ENCODE measurements around the gene SLC9B1.

- TF ChIP-seq, protein P1, sequence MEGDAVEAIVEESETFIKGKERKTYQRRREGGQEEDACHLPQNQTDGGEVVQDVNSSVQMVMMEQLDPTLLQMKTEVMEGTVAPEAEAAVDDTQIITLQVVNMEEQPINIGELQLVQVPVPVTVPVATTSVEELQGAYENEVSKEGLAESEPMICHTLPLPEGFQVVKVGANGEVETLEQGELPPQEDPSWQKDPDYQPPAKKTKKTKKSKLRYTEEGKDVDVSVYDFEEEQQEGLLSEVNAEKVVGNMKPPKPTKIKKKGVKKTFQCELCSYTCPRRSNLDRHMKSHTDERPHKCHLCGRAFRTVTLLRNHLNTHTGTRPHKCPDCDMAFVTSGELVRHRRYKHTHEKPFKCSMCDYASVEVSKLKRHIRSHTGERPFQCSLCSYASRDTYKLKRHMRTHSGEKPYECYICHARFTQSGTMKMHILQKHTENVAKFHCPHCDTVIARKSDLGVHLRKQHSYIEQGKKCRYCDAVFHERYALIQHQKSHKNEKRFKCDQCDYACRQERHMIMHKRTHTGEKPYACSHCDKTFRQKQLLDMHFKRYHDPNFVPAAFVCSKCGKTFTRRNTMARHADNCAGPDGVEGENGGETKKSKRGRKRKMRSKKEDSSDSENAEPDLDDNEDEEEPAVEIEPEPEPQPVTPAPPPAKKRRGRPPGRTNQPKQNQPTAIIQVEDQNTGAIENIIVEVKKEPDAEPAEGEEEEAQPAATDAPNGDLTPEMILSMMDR (IDR thresholded peaks at IDR 0.05), result no peak
- peak; percentile 87 to 90 (median 88) for TF ChIP-seq POLR2AphosphoS5 (IDR thresholded peaks at IDR 0.05)
Observed at GRCh38 chr4:102868781-102869568, 150.5 kb downstream of the SLC9B1 start, which contains the start of gene CISD2.

All from stomach (tissue), 4 donors.